ENCODE measurements around the gene GRPEL2. TPM values are rescaled to one million over a fixed set of nuclear protein-coding genes. Genes with fewer than 3 reads are reported as not detected.

Gene GRPEL2
- total and polyA plus RNA-seq, 2 donors (not counting 3 experiments of a cell fraction or from before 2014, with no cell fraction given), result 7.6 to 32.5 TPM

DNA sequence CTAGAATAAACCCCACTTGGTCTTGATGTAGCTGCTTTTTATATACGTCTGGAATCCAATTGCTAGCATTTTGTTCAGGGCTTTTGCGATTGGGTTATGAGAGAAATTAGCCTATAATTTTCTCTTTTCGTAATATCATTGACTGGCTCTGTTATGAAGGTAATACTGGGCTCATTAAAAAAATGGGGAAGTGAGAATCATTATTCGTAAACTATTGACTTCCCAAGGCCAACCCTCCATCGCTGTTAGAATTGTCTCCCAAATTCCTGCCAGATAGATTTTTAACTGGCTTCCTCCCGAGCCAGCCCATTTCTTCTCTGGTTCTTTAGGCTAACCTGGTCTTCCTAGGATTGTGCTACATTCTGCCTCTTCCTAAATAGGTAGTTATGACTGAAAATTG lies 35.9 kb upstream of the GRPEL2 start:
- H4K20me1 ChIP-seq (replicated peaks; ENCODE audit: control insufficient read depth, extremely low read depth, insufficient read depth, low read length), result no peaks in the 10 kb centered on the region
- no peak overlapping the region for H3K9ac ChIP-seq (replicated peaks; ENCODE audit: extremely low read depth, insufficient read depth, low read length)
- TF ChIP-seq GATA2 (IDR thresholded peaks at IDR 0.05; ENCODE audit: insufficient read depth, insufficient read length, low read depth, low read length) (no peak), FOS (IDR thresholded peaks at IDR 0.05; ENCODE audit: borderline replicate concordance, insufficient read depth, low read length) (no peak), POLR2A (IDR thresholded peaks at IDR 0.05; ENCODE audit: low read depth, low read length) (no peak), POLR2AphosphoS5 (IDR thresholded peaks at IDR 0.05; ENCODE audit: insufficient read depth, low read depth, low read length) (no peak), MYC (IDR thresholded peaks at IDR 0.05; ENCODE audit: low read depth, low read length) (no peak), JUN (IDR thresholded peaks at IDR 0.05; ENCODE audit: borderline replicate concordance, insufficient read depth, insufficient read length, low read depth) (no peak), EZH2 (IDR thresholded peaks at IDR 0.05; ENCODE audit: borderline replicate concordance, low read depth, low read length, severe bottlenecking) (no peak)
- TF ChIP-seq, protein P1, sequence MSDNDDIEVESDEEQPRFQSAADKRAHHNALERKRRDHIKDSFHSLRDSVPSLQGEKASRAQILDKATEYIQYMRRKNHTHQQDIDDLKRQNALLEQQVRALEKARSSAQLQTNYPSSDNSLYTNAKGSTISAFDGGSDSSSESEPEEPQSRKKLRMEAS (IDR thresholded peaks at IDR 0.05; ENCODE audit: insufficient read depth, insufficient read length), result no peak
- TF ChIP-seq, protein P2, sequence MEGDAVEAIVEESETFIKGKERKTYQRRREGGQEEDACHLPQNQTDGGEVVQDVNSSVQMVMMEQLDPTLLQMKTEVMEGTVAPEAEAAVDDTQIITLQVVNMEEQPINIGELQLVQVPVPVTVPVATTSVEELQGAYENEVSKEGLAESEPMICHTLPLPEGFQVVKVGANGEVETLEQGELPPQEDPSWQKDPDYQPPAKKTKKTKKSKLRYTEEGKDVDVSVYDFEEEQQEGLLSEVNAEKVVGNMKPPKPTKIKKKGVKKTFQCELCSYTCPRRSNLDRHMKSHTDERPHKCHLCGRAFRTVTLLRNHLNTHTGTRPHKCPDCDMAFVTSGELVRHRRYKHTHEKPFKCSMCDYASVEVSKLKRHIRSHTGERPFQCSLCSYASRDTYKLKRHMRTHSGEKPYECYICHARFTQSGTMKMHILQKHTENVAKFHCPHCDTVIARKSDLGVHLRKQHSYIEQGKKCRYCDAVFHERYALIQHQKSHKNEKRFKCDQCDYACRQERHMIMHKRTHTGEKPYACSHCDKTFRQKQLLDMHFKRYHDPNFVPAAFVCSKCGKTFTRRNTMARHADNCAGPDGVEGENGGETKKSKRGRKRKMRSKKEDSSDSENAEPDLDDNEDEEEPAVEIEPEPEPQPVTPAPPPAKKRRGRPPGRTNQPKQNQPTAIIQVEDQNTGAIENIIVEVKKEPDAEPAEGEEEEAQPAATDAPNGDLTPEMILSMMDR (IDR thresholded peaks at IDR 0.05; ENCODE audit: extremely low read depth in 1 of 2, insufficient read depth in 1 of 2, low read depth in 1 of 2, low read length in 2 of 2), result no peak
- no peaks in the 10 kb centered on the region for H3K9me3 ChIP-seq (replicated peaks; ENCODE audit: control insufficient read depth, insufficient read depth, low read length)
- BruUV-seq (replicated peaks), result no TSS peak
- ChIA-PET POLR2A (no interaction called here), CTCF (interaction anchor here (1.2 to 4.4 kb wide), 6 partner anchors 10 to 62 kb away, joined by 3 to 26 read pairs (median 7); no protein-coding TSS in a partner anchor)
- H2AFZ ChIP-seq (ENCODE audit: low read depth, low read length), result no peak overlapping the region
- peaks cover 23% of the 10 kb centered on the region for H3K4me1 ChIP-seq (ENCODE audit: control insufficient read depth, extremely low read depth, insufficient read depth, low read length)
- dilution Hi-C loops (cut with MboI; ENCODE audit: extremely low pct_ligation_motif_present, low sequenced_read_pairs) (no loop called here), intact Hi-C loops (cut with micrococcal nuclease) (no loop called here)
- H3K27ac ChIP-seq (ENCODE audit: insufficient read depth, low read depth, low read length), result no peak overlapping the region
- no peaks in the 10 kb centered on the region for H3K27me3 ChIP-seq (ENCODE audit: control insufficient read depth in 2 of 2, insufficient read depth in 2 of 2, low read length in 2 of 2)
- DNase-seq (ENCODE audit: low read depth, low spot score), result no peak
- no peak overlapping the region for H3K4me3 ChIP-seq (replicated peaks in 1 of 3; ENCODE audit: insufficient read depth in 1 of 3, low read depth in 1 of 3, low read length in 3 of 3)
- no peak for FAIRE-seq
- H3K4me2 ChIP-seq (ENCODE audit: insufficient read depth, low read length), result no peak overlapping the region
- H3K36me3 ChIP-seq (ENCODE audit: control insufficient read depth in 2 of 2, extremely low read depth in 1 of 2, insufficient read depth in 2 of 2, low read length in 2 of 2), result peaks cover 0 to 3% of the 10 kb centered on the region in 2 experiments
- no peaks in the 10 kb centered on the region for H3K9me1 ChIP-seq (replicated peaks; ENCODE audit: control insufficient read depth, extremely low read depth, insufficient read depth, low read length)
- no peaks in the 10 kb centered on the region for H3K79me2 ChIP-seq (ENCODE audit: control insufficient read depth, insufficient read depth, low read length)
